ACC112 (cell line): ENCODE results near the gene DNAL1.
A peak's percentile ranks its signal among the peaks of the same experiment; 100 is the strongest.

ENCODE experiments used
- H2AFZ ChIP-seq: fragments of 200-600 bp; sonication (generic); one replicate; pipeline ENCODE4 v1.6.0; 2017; ENCODE audit warnings: antibody characterized with exemption, low read length; ENCODE audit not compliant: unreplicated experiment
- H3K27ac ChIP-seq: fragments of 200-600 bp; sonication (generic); 2 replicates; pipeline ENCODE4 v1.5.1; 2014; ENCODE audit warnings: low read depth, mild to moderate bottlenecking, antibody characterized with exemption, low read length, moderate library complexity
- H3K27me3 ChIP-seq: fragments of 200-600 bp; sonication (generic); 2 replicates; pipeline ENCODE4 v1.6.1; 2014; ENCODE audit warnings: mild to moderate bottlenecking, antibody characterized with exemption, low read length, moderate library complexity, mixed read lengths; ENCODE audit not compliant: insufficient read depth
- H3K36me3 ChIP-seq: fragments of 200-600 bp; sonication (generic); 2 replicates; pipeline ENCODE4 v1.6.1; 2016; ENCODE audit warnings: mild to moderate bottlenecking, antibody characterized with exemption, low read length, moderate library complexity, mixed read lengths; ENCODE audit not compliant: insufficient read depth
- H3K4me1 ChIP-seq: fragments of 200-600 bp; sonication (generic); one replicate; pipeline ENCODE4 v1.6.1; 2016; ENCODE audit warnings: low read length, mixed read lengths; ENCODE audit not compliant: insufficient read depth, unreplicated experiment, control insufficient read depth
- H3K4me3 ChIP-seq: fragments of 200-600 bp; sonication (generic); 2 replicates; pipeline ENCODE4 v1.5.1; 2014; ENCODE audit warnings: mild to moderate bottlenecking, low read depth, low read length
- H3K79me2 ChIP-seq: fragments of 200-600 bp; sonication (generic); one replicate; pipeline ENCODE4 v1.6.0; 2016; ENCODE audit warnings: low read length; ENCODE audit not compliant: control insufficient read depth, unreplicated experiment, insufficient read depth

Gene DNAL1

GRCh38 chr14:73724696-73725095, 79.9 kb downstream of the DNAL1 start:
- Histone ChIP-seq H3K79me2 (no peaks in the 10 kb centered on the region), H3K4me3 (no peak overlapping the region), H3K27me3 (no peaks in the 10 kb centered on the region), H2AFZ (no peak overlapping the region), H3K36me3 (peaks cover 20% of the 10 kb centered on the region), H3K27ac (peak overlapping the region; percentile 99), H3K4me1 (peaks cover 61% of the 10 kb centered on the region)

- Histone ChIP-seq H3K36me3 (peaks cover 20% of the 10 kb centered on the region), H3K27me3 (no peaks in the 10 kb centered on the region), H3K27ac (peak overlapping the region; percentile 99), H3K4me3 (no peak overlapping the region), H2AFZ (no peak overlapping the region), H3K4me1 (peaks cover 61% of the 10 kb centered on the region), H3K79me2 (no peaks in the 10 kb centered on the region)
Observed at GRCh38 chr14:73725116-73726024, 80.6 kb downstream of the DNAL1 start.

- Histone ChIP-seq H3K36me3 (peaks cover 20% of the 10 kb centered on the region), H3K4me1 (peaks cover 61% of the 10 kb centered on the region), H3K27ac (peak overlapping the region; percentile 99), H2AFZ (no peak overlapping the region), H3K27me3 (no peaks in the 10 kb centered on the region), H3K4me3 (no peak overlapping the region), H3K79me2 (no peaks in the 10 kb centered on the region)
Observed at GRCh38 chr14:73726025-73726961, 81.5 kb downstream of the DNAL1 start.

GRCh38 chr14:73727166-73727565, 82.4 kb downstream of the DNAL1 start:
- Histone ChIP-seq H3K4me3 (no peak overlapping the region), H3K36me3 (peaks cover 20% of the 10 kb centered on the region), H3K27ac (peak overlapping the region; percentile 99), H3K4me1 (peaks cover 61% of the 10 kb centered on the region), H3K27me3 (no peaks in the 10 kb centered on the region), H2AFZ (no peak overlapping the region), H3K79me2 (no peaks in the 10 kb centered on the region)

GRCh38 chr14:73728717-73729330, 84.0 kb downstream of the DNAL1 start:
- H3K36me3 ChIP-seq: peaks cover 15% of the 10 kb centered on the region
- no peaks in the 10 kb centered on the region for H3K79me2 ChIP-seq
- H3K4me3 ChIP-seq: no peak overlapping the region
- H3K27me3 ChIP-seq: no peaks in the 10 kb centered on the region
- peak overlapping the region; percentile 43 for H3K27ac ChIP-seq
- no peak overlapping the region for H2AFZ ChIP-seq
- peaks cover 46% of the 10 kb centered on the region for H3K4me1 ChIP-seq

GRCh38 chr14:73729556-73730265, 84.9 kb downstream of the DNAL1 start:
- Histone ChIP-seq H3K79me2 (peaks cover 2% of the 10 kb centered on the region), H3K27me3 (no peaks in the 10 kb centered on the region), H3K4me1 (peaks cover 43% of the 10 kb centered on the region), H3K27ac (no peak overlapping the region), H3K36me3 (peaks cover 22% of the 10 kb centered on the region), H2AFZ (no peak overlapping the region), H3K4me3 (no peak overlapping the region)

- Histone ChIP-seq H3K27ac (no peak overlapping the region), H3K79me2 (peaks cover 3% of the 10 kb centered on the region), H3K27me3 (no peaks in the 10 kb centered on the region), H3K4me3 (no peak overlapping the region), H3K4me1 (peaks cover 29% of the 10 kb centered on the region), H3K36me3 (peaks cover 30% of the 10 kb centered on the region), H2AFZ (no peak overlapping the region)
Observed at GRCh38 chr14:73731111-73731510, 86.3 kb downstream of the DNAL1 start.

GRCh38 chr14:73732006-73732405, 87.2 kb downstream of the DNAL1 start:
- Histone ChIP-seq H3K4me3 (no peak overlapping the region), H3K27me3 (no peaks in the 10 kb centered on the region), H3K27ac (no peak overlapping the region), H3K79me2 (peaks cover 7% of the 10 kb centered on the region), H3K36me3 (peaks cover 30% of the 10 kb centered on the region), H3K4me1 (peaks cover 20% of the 10 kb centered on the region), H2AFZ (no peak overlapping the region)

GRCh38 chr14:73736842-73737241, 92.1 kb downstream of the DNAL1 start:
- H2AFZ ChIP-seq: no peak overlapping the region
- H3K36me3 ChIP-seq: peaks cover 23% of the 10 kb centered on the region
- H3K4me3 ChIP-seq: no peak overlapping the region
- H3K79me2 ChIP-seq: peaks cover 45% of the 10 kb centered on the region
- H3K27me3 ChIP-seq: no peaks in the 10 kb centered on the region
- H3K4me1 ChIP-seq: peaks cover 24% of the 10 kb centered on the region
- H3K27ac ChIP-seq: no peak overlapping the region
